WTC11 (cell line): Measurements from ENCODE around the gene EEF2KMT. TPM values are rescaled to one million over a fixed set of nuclear protein-coding genes. Genes with fewer than 3 reads are reported as not detected.

Experiments used
- ATAC-seq: fragments of 200-7000 bp; cut with Tn5 transposase; 2 replicates; pipeline ENCODE4 v1.10.0; 2021; ENCODE audit warnings: mild to moderate bottlenecking, moderate library complexity
- CTCF ChIA-PET: fragments of 300-600 bp; sonication (Branson Sonifier 250); formaldehyde crosslinking; loops from one replicate; lab custom pipeline; 2021; ENCODE audit warnings: antibody characterized with exemption; lab: Charles Lee
- POLR2A ChIA-PET: fragments of 350-600 bp; sonication (Branson Sonifier 250); formaldehyde crosslinking; loops from one replicate; lab custom pipeline; 2021; ENCODE audit warnings: antibody characterized with exemption; lab: Charles Lee
- DNase-seq: peaks from one replicate; pipeline ENCODE4 v3.0.0; 2021; ENCODE audit warnings: low spot score
- H3K27ac Mint-ChIP-seq: 2 replicates; pipeline ENCODE4 v1.8.0; 2021; ENCODE audit warnings: mixed read lengths
- H3K27me3 Mint-ChIP-seq: 2 replicates; pipeline ENCODE4 v1.8.0; 2021; ENCODE audit warnings: low read depth, mild to moderate bottlenecking, moderate library complexity, mixed read lengths
- H3K36me3 Mint-ChIP-seq: 2 replicates; pipeline ENCODE4 v1.8.0; 2021; ENCODE audit warnings: mixed read lengths
- H3K4me1 Mint-ChIP-seq: 2 replicates; pipeline ENCODE4 v1.8.0; 2022; ENCODE audit warnings: mixed read lengths
- H3K4me3 Mint-ChIP-seq: 2 replicates; pipeline ENCODE4 v1.8.0; 2021; ENCODE audit warnings: mild to moderate bottlenecking, moderate library complexity, mixed read lengths
- H3K9me3 Mint-ChIP-seq: 2 replicates; pipeline ENCODE4 v1.8.0; 2021; ENCODE audit warnings: mixed read lengths
- ATF1 ChIP-seq: sonication (generic); formaldehyde crosslinking; IDR thresholded peaks from 2 replicates; pipeline ENCODE4 v1.8.1; 2023; ENCODE audit warnings: mild to moderate bottlenecking, moderate library complexity, missing genetic modification reagents
- CBFB ChIP-seq: sonication (generic); formaldehyde crosslinking; IDR thresholded peaks from 2 replicates; pipeline ENCODE4 v1.8.1; 2022; ENCODE audit warnings: mild to moderate bottlenecking, low read depth, missing genetic modification reagents
- JUN ChIP-seq: sonication (generic); formaldehyde crosslinking; IDR thresholded peaks from 2 replicates; pipeline ENCODE4 v1.8.0; 2023; ENCODE audit warnings: mild to moderate bottlenecking, missing genetic modification reagents
- OVOL2 ChIP-seq: fragments of 250-450 bp; sonication (Bioruptor Pico); IDR thresholded peaks from 2 replicates; pipeline ENCODE4 v1.9.0; 2021; ENCODE audit warnings: mild to moderate bottlenecking, borderline replicate concordance
- SMAD3 ChIP-seq: sonication (generic); formaldehyde crosslinking; IDR thresholded peaks from 2 replicates; pipeline ENCODE4 v1.8.0; 2022; ENCODE audit warnings: missing genetic modification reagents, mild to moderate bottlenecking, borderline replicate concordance
- TCF7 ChIP-seq: sonication (generic); formaldehyde crosslinking; IDR thresholded peaks from 2 replicates; pipeline ENCODE4 v1.8.0; 2022; ENCODE audit warnings: mild to moderate bottlenecking, low read depth, missing genetic modification reagents, moderate library complexity
- TEAD4 ChIP-seq: sonication (generic); formaldehyde crosslinking; IDR thresholded peaks from 2 replicates; pipeline ENCODE4 v1.8.0; 2022; ENCODE audit warnings: mild to moderate bottlenecking, missing genetic modification reagents
- ZNF396 ChIP-seq: fragments of 250-450 bp; sonication (Bioruptor Pico); IDR thresholded peaks from 2 replicates; pipeline ENCODE4 v1.8.0; 2021; ENCODE audit warnings: mild to moderate bottlenecking, moderate library complexity, borderline replicate concordance
- ZNF416 ChIP-seq: fragments of 250-450 bp; sonication (Bioruptor Pico); IDR thresholded peaks from 2 replicates; pipeline ENCODE4 v1.9.0; 2021; ENCODE audit warnings: mild to moderate bottlenecking, inconsistent platforms
- ZNF423 ChIP-seq: fragments of 250-450 bp; sonication (Bioruptor Pico); IDR thresholded peaks from 2 replicates; pipeline ENCODE4 v2.1.2; 2022; ENCODE audit warnings: mild to moderate bottlenecking, moderate library complexity
- total RNA-seq: library from RNA; stranded (reverse); gene quantifications from 3 replicates; pipeline ENCODE4 v1.2.3, GENCODE V29; 2021
- TF ChIP-seq, protein P1 (sequence below): fragments of 250-450 bp; sonication (Bioruptor Pico); conservative IDR thresholded peaks from 2 replicates; pipeline ENCODE4 v1.9.0; 2021; ENCODE audit warnings: mild to moderate bottlenecking
- TF ChIP-seq, protein P2 (sequence below): fragments of 250-450 bp; sonication (Bioruptor Pico); IDR thresholded peaks from 2 replicates; pipeline ENCODE4 v1.9.0; 2021; ENCODE audit warnings: moderate library complexity, mild to moderate bottlenecking, inconsistent platforms, borderline replicate concordance
- TF ChIP-seq, protein P3 (sequence below): sonication (generic); formaldehyde crosslinking; IDR thresholded peaks from 2 replicates; pipeline ENCODE4 v1.8.0; 2022; ENCODE audit warnings: mild to moderate bottlenecking, missing genetic modification reagents
- TF ChIP-seq, protein P4 (sequence below): sonication (generic); formaldehyde crosslinking; conservative IDR thresholded peaks from 2 replicates; pipeline ENCODE4 v1.8.1; 2023; ENCODE audit warnings: mild to moderate bottlenecking, low read depth, missing genetic modification reagents, moderate library complexity
- TF ChIP-seq, protein P5 (sequence below): sonication (generic); formaldehyde crosslinking; IDR thresholded peaks from 2 replicates; pipeline ENCODE4 v1.8.1; 2023; ENCODE audit warnings: mild to moderate bottlenecking, missing genetic modification reagents
- TF ChIP-seq, protein P6 (sequence below): sonication (generic); formaldehyde crosslinking; IDR thresholded peaks from 2 replicates; pipeline ENCODE4 v1.8.0; 2023; ENCODE audit warnings: mild to moderate bottlenecking, missing genetic modification reagents
- TF ChIP-seq, protein P7 (sequence below): fragments of 250-450 bp; sonication (Bioruptor Pico); IDR thresholded peaks from 2 replicates; pipeline ENCODE4 v2.1.2; 2022; ENCODE audit warnings: mild to moderate bottlenecking, moderate library complexity
- TF ChIP-seq, protein P8 (sequence below): fragments of 250-450 bp; sonication (Bioruptor Pico); IDR thresholded peaks from 2 replicates; pipeline ENCODE4 v1.9.0; 2021; ENCODE audit warnings: mild to moderate bottlenecking

The EEF2KMT gene
- total RNA-seq, 1 experiment from 2014 or later, result 19.6 TPM

DNA sequence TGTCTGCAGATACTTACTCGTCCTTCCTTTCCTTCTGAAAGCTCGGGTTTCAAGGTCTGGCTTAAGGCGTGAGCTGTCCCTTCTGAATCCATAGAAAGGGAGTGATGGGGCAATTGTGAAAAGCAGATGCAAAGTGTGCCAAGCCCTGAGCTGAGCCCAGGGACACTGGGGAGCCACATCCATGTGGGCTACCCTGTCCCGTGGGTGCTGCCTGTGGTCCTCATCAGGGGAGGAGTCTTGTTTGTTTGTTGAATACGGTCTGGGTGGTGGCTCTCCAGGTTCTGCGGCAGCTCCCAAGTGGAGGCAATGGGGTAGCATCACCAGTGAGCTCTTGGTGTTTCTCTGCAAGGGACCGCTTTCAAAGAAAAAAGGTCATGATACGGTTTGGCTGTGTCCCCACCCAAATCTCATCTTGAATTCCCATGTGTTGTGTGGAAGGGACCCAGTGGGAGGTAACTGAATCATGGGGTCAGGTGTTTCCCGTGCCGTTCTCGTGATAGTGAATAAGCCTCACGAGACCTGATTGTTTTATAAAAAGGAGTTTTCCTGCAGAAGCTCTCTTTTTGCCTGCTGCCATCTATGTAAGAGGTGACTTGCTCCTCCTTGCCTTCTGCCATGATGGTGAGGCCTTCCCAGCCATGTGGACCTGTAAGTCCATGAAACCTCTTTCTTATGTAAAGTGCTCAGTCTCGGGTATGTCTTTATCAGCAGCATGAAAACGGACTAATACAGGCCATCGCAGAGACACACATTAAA, 27.0 kb downstream of the EEF2KMT start:
- CTCF ChIA-PET, result interaction anchor here (1.0 kb wide), 1 partner anchor 14 kb away, joined by 4 read pairs; no protein-coding TSS in a partner anchor
- peaks cover 12% of the 10 kb centered on the region for H3K4me1 Mint-ChIP-seq
- POLR2A ChIA-PET, result no interaction called here
- DNase-seq (no peak), ATAC-seq (no peak)
- no peak overlapping the region for H3K4me3 Mint-ChIP-seq
- no peaks in the 10 kb centered on the region for H3K9me3 Mint-ChIP-seq
- peaks cover 3% of the 10 kb centered on the region; the same call in 1 of the 2 replicates for H3K27me3 Mint-ChIP-seq
- no peak overlapping the region for H3K27ac Mint-ChIP-seq
- no peak for TF ChIP-seq SMAD3
- TF ChIP-seq ATF1 (CRISPR knock-in tag), result no peak
- TF ChIP-seq TEAD4 (CRISPR knock-in tag), result no peak
- TF ChIP-seq, protein P1, sequence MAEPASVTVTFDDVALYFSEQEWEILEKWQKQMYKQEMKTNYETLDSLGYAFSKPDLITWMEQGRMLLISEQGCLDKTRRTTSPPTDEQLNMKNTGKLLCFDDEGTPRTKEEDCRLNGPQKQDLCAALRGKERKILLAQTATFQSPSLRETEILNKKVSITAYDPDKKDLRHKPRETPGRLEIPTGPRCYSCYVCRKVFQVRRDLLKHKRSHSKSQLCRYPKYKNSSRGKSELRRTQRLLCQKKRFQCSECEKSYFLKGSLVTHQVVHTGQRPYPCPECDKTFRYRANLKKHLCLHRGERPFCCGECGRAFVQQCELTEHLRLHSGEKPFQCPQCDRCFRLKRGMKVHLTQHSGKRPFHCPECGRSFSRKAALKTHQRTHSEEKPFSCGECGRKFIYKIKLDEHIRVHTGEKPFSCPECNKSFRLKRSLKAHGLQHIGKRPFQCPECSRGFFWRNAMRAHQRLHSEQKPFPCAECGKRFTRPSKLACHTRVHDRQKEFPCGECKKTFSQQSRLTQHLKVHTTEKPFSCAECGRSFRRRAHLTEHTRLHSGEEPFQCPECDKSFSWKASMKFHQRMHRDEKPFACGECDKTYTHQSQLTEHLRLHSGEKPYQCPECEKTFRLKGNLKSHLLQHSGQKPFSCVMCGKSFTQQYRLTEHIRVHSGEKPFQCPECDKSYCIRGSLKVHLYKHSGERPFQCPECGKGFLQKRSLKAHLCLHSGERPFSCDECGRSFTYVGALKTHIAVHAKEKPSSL (CRISPR knock-in tag), result no peak
- TF ChIP-seq OVOL2 (CRISPR knock-in tag), result no peak
- TF ChIP-seq, all 79 proteins: peak for 0
- peaks cover 13% of the 10 kb centered on the region for H3K36me3 Mint-ChIP-seq

DNA sequence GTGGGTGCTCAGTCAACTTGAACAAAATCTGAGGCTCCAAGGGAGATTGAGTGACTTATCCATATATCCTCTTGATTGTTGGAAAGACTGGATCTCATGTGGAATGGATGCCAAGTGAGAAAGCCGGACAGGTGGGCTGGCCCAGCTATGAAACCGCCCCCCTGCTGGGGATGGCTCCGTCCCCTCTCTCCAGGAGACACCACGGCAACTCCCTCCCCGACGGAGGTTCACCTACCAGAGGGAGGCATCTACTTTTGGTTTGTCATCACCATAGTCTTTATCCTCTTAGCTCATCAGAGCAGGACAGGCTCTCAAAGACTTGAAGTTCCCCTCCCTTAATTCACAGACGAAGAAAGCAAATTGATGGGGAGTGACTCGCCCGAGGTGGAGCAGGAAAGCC, 27.7 kb downstream of the EEF2KMT start:
- no peak overlapping the region for H3K4me3 Mint-ChIP-seq
- ChIA-PET CTCF (interaction anchor here (1.0 kb wide), 1 partner anchor 13 kb away, joined by 4 read pairs; no protein-coding TSS in a partner anchor), POLR2A (no interaction called here)
- H3K27ac Mint-ChIP-seq, result no peak overlapping the region
- ATAC-seq (no peak), DNase-seq (no peak)
- H3K9me3 Mint-ChIP-seq, result no peaks in the 10 kb centered on the region
- H3K4me1 Mint-ChIP-seq, result peaks cover 12% of the 10 kb centered on the region
- H3K36me3 Mint-ChIP-seq, result peaks cover 7% of the 10 kb centered on the region
- H3K27me3 Mint-ChIP-seq, result peaks cover 3% of the 10 kb centered on the region; the same call in 1 of the 2 replicates
- TF ChIP-seq, protein P2, sequence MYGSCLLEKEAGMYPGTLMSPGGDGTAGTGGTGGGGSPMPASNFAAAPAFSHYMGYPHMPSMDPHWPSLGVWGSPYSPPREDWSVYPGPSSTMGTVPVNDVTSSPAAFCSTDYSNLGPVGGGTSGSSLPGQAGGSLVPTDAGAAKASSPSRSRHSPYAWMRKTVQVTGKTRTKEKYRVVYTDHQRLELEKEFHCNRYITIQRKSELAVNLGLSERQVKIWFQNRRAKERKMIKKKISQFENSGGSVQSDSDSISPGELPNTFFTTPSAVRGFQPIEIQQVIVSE, result no peak
- TF ChIP-seq, protein P3, sequence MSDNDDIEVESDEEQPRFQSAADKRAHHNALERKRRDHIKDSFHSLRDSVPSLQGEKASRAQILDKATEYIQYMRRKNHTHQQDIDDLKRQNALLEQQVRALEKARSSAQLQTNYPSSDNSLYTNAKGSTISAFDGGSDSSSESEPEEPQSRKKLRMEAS (CRISPR knock-in tag), result no peak
- TF ChIP-seq, protein P4, sequence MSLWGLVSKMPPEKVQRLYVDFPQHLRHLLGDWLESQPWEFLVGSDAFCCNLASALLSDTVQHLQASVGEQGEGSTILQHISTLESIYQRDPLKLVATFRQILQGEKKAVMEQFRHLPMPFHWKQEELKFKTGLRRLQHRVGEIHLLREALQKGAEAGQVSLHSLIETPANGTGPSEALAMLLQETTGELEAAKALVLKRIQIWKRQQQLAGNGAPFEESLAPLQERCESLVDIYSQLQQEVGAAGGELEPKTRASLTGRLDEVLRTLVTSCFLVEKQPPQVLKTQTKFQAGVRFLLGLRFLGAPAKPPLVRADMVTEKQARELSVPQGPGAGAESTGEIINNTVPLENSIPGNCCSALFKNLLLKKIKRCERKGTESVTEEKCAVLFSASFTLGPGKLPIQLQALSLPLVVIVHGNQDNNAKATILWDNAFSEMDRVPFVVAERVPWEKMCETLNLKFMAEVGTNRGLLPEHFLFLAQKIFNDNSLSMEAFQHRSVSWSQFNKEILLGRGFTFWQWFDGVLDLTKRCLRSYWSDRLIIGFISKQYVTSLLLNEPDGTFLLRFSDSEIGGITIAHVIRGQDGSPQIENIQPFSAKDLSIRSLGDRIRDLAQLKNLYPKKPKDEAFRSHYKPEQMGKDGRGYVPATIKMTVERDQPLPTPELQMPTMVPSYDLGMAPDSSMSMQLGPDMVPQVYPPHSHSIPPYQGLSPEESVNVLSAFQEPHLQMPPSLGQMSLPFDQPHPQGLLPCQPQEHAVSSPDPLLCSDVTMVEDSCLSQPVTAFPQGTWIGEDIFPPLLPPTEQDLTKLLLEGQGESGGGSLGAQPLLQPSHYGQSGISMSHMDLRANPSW, result no peak
- no peak for TF ChIP-seq ZNF396
- no peak for TF ChIP-seq JUN (CRISPR knock-in tag)
- TF ChIP-seq, protein P5, sequence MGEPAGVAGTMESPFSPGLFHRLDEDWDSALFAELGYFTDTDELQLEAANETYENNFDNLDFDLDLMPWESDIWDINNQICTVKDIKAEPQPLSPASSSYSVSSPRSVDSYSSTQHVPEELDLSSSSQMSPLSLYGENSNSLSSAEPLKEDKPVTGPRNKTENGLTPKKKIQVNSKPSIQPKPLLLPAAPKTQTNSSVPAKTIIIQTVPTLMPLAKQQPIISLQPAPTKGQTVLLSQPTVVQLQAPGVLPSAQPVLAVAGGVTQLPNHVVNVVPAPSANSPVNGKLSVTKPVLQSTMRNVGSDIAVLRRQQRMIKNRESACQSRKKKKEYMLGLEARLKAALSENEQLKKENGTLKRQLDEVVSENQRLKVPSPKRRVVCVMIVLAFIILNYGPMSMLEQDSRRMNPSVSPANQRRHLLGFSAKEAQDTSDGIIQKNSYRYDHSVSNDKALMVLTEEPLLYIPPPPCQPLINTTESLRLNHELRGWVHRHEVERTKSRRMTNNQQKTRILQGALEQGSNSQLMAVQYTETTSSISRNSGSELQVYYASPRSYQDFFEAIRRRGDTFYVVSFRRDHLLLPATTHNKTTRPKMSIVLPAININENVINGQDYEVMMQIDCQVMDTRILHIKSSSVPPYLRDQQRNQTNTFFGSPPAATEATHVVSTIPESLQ (CRISPR knock-in tag), result no peak
- no peak for TF ChIP-seq CBFB (CRISPR knock-in tag)
- TF ChIP-seq, protein P6, sequence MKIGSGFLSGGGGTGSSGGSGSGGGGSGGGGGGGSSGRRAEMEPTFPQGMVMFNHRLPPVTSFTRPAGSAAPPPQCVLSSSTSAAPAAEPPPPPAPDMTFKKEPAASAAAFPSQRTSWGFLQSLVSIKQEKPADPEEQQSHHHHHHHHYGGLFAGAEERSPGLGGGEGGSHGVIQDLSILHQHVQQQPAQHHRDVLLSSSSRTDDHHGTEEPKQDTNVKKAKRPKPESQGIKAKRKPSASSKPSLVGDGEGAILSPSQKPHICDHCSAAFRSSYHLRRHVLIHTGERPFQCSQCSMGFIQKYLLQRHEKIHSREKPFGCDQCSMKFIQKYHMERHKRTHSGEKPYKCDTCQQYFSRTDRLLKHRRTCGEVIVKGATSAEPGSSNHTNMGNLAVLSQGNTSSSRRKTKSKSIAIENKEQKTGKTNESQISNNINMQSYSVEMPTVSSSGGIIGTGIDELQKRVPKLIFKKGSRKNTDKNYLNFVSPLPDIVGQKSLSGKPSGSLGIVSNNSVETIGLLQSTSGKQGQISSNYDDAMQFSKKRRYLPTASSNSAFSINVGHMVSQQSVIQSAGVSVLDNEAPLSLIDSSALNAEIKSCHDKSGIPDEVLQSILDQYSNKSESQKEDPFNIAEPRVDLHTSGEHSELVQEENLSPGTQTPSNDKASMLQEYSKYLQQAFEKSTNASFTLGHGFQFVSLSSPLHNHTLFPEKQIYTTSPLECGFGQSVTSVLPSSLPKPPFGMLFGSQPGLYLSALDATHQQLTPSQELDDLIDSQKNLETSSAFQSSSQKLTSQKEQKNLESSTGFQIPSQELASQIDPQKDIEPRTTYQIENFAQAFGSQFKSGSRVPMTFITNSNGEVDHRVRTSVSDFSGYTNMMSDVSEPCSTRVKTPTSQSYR (CRISPR knock-in tag), result no peak
- TF ChIP-seq ZNF423 (CRISPR knock-in tag), result no peak
- TF ChIP-seq TCF7 (CRISPR knock-in tag), result no peak
- TF ChIP-seq, protein P7, sequence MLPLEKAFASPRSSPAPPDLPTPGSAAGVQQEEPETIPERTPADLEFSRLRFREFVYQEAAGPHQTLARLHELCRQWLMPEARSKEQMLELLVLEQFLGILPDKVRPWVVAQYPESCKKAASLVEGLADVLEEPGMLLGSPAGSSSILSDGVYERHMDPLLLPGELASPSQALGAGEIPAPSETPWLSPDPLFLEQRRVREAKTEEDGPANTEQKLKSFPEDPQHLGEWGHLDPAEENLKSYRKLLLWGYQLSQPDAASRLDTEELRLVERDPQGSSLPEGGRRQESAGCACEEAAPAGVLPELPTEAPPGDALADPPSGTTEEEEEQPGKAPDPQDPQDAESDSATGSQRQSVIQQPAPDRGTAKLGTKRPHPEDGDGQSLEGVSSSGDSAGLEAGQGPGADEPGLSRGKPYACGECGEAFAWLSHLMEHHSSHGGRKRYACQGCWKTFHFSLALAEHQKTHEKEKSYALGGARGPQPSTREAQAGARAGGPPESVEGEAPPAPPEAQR (CRISPR knock-in tag), result no peak
- TF ChIP-seq ZNF416, result no peak
- TF ChIP-seq, protein P8, sequence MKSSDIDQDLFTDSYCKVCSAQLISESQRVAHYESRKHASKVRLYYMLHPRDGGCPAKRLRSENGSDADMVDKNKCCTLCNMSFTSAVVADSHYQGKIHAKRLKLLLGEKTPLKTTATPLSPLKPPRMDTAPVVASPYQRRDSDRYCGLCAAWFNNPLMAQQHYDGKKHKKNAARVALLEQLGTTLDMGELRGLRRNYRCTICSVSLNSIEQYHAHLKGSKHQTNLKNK (CRISPR knock-in tag), result no peak
